Neural cell (in vitro differentiated cells): ENCODE results near the gene TIE1. TPM values are rescaled to one million over a fixed set of nuclear protein-coding genes. Genes with fewer than 3 reads are reported as not detected.

Source experiments
- H2AFZ ChIP-seq: fragments of 200-600, 300-800 bp; sonication (generic), shearing (Covaris generic); 2 replicates; pipeline ENCODE4 v1.6.0; 2014; ENCODE audit warnings: low read depth, mild to moderate bottlenecking, antibody characterized with exemption, low read length, moderate library complexity
- H3F3A ChIP-seq: fragments of 200-600 bp; shearing (Covaris generic); 2 replicates; pipeline ENCODE4 v1.6.1; 2016; ENCODE audit warnings: mild to moderate bottlenecking, moderate library complexity, mixed read lengths, antibody characterized with exemption, low read length; ENCODE audit not compliant: insufficient read depth, poor library complexity, severe bottlenecking
- H3K27ac ChIP-seq: fragments of 200-600, 300-800 bp; sonication (generic), shearing (Covaris generic); 2 replicates; pipeline ENCODE4 v1.5.1; 2014; ENCODE audit warnings: mild to moderate bottlenecking, low read length, moderate library complexity
- H3K27me3 ChIP-seq: fragments of 300-800, 200-600 bp; sonication (generic), shearing (Covaris generic); 2 replicates; pipeline ENCODE4 v1.6.0; 2014; ENCODE audit warnings: mild to moderate bottlenecking, low read depth, low read length, moderate library complexity; ENCODE audit not compliant: insufficient read depth
- H3K36me3 ChIP-seq: fragments of 300-800, 200-600 bp; sonication (generic), shearing (Covaris generic); 2 replicates; pipeline ENCODE4 v1.5.1; 2014; ENCODE audit warnings: mild to moderate bottlenecking, antibody characterized with exemption, low read length, moderate library complexity; ENCODE audit not compliant: insufficient read depth
- H3K4me2 ChIP-seq: fragments of 300-800, 200-600 bp; sonication (generic), shearing (Covaris generic); 2 replicates; pipeline ENCODE4 v1.6.0; 2014; ENCODE audit warnings: mild to moderate bottlenecking, low read length
- H3K4me3 ChIP-seq: fragments of 300-800, 200-600 bp; sonication (generic), shearing (Covaris generic); 2 replicates; pipeline ENCODE4 v1.5.1; 2014; ENCODE audit warnings: mild to moderate bottlenecking, low read length, moderate library complexity
- H3K79me2 ChIP-seq: fragments of 200-600 bp; shearing (Covaris generic); replicated peaks from 2 replicates; pipeline ENCODE4 v1.6.0; 2014; ENCODE audit warnings: mild to moderate bottlenecking, low read length, moderate library complexity; ENCODE audit not compliant: insufficient read depth
- H3K9ac ChIP-seq: fragments of 300-800, 200-600 bp; sonication (generic), shearing (Covaris generic); 2 replicates; pipeline ENCODE4 v1.6.1; 2016; ENCODE audit warnings: mild to moderate bottlenecking, low read length, mixed read lengths
- H3K9me2 ChIP-seq: fragments of 200-600 bp; shearing (Covaris generic); 2 replicates; pipeline ENCODE4 v1.6.1; 2016; ENCODE audit warnings: mild to moderate bottlenecking, low read length, mixed read lengths; ENCODE audit not compliant: insufficient read depth
- H3K9me3 ChIP-seq: fragments of 200-600, 300-800 bp; sonication (generic), shearing (Covaris generic); 2 replicates; pipeline ENCODE4 v1.6.1; 2016; ENCODE audit warnings: mild to moderate bottlenecking, mixed run types, low read length, moderate library complexity, mixed read lengths
- H4K20me1 ChIP-seq: fragments of 200-600 bp; shearing (Covaris generic); 2 replicates; pipeline ENCODE4 v1.6.1; 2016; ENCODE audit warnings: mild to moderate bottlenecking, mixed run types; ENCODE audit not compliant: insufficient read depth
- EP300 ChIP-seq: fragments of 450-650 bp; conservative IDR thresholded peaks from 2 replicates; pipeline ENCODE4 v1.6.1; 2014; ENCODE audit warnings: antibody characterized with exemption, mild to moderate bottlenecking, moderate library complexity; ENCODE audit not compliant: poor library complexity, severe bottlenecking
- EZH2 ChIP-seq: fragments of 200-600, 300-800 bp; shearing (Covaris generic), sonication (generic); IDR thresholded peaks from 2 replicates; pipeline ENCODE4 v1.6.1; 2014; ENCODE audit warnings: antibody characterized with exemption, low read length, borderline replicate concordance, mild to moderate bottlenecking; ENCODE audit not compliant: insufficient read depth, poor library complexity, severe bottlenecking
- MXI1 ChIP-seq: fragments of 450-650 bp; conservative IDR thresholded peaks from 2 replicates; pipeline ENCODE4 v1.6.1; 2014; ENCODE audit warnings: antibody characterized with exemption, mild to moderate bottlenecking; ENCODE audit not compliant: poor library complexity, severe bottlenecking
- POLR2AphosphoS5 ChIP-seq: IDR thresholded peaks from 2 replicates; pipeline ENCODE4 v1.6.1; 2012
- RAD21 ChIP-seq: fragments of 450-650 bp; conservative IDR thresholded peaks from 2 replicates; pipeline ENCODE4 v1.6.1; 2014; ENCODE audit warnings: antibody characterized with exemption, mild to moderate bottlenecking, moderate library complexity
- SMC3 ChIP-seq: fragments of 450-650 bp; conservative IDR thresholded peaks from 2 replicates; pipeline ENCODE4 v1.6.1; 2014; ENCODE audit warnings: antibody characterized with exemption, mild to moderate bottlenecking, moderate library complexity; ENCODE audit not compliant: poor library complexity
- TAF1 ChIP-seq: IDR thresholded peaks from 2 replicates; pipeline ENCODE4 v1.6.1; 2012; ENCODE audit warnings: low read depth
- polyA plus RNA-seq: library from polyadenylated mRNA; depleted of rRNA; stranded (reverse); fragments of >200 nt; gene quantifications from 2 replicates; pipeline ENCODE4 v1.2.3, GENCODE V29; 2014
- TF ChIP-seq, protein P1 (sequence below): fragments of 450-650 bp; IDR thresholded peaks from 2 replicates; pipeline ENCODE4 v1.5.1; 2014; ENCODE audit warnings: antibody characterized with exemption, mild to moderate bottlenecking, moderate library complexity; ENCODE audit not compliant: poor library complexity, severe bottlenecking
- TF ChIP-seq, protein P2 (sequence below): IDR thresholded peaks from 2 replicates; pipeline ENCODE4 v1.6.1; 2012; ENCODE audit warnings: borderline replicate concordance

The TIE1 gene
- polyA plus RNA-seq, 1 donor from 2014 or later = not detected

DNA sequence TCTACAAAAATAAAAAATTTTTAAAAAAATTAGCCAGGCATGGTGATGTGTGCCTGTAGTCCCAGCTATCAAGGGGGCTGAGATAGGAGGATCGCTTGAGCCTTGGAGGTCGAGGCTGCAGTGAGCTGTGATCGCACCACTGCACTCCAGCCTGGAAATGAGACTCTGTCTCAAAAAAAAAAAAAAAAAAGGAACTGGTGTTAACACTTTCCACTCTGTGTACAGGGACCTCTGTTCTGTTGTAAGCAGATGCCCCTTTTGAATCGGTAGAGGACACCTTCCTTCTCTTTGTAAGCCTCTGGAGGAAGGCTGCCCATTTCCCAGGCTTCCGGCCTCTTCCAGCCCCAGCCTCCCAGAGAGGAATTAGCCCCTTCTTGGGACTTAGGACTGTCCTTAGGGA is 8.1 kb upstream of the TIE1 start:
- H3K27me3 ChIP-seq = no peaks in the 10 kb centered on the region
- no peak overlapping the region for H3K27ac ChIP-seq
- H2AFZ ChIP-seq = no peak overlapping the region
- H3K9me3 ChIP-seq = no peaks in the 10 kb centered on the region
- no peaks in the 10 kb centered on the region for H3K9me2 ChIP-seq
- no peak overlapping the region for H3K9ac ChIP-seq
- H3K36me3 ChIP-seq = no peaks in the 10 kb centered on the region
- H3F3A ChIP-seq = no peaks in the 10 kb centered on the region
- H3K4me3 ChIP-seq = no peak overlapping the region
- no peaks in the 10 kb centered on the region for H3K79me2 ChIP-seq
- H3K4me2 ChIP-seq = no peak overlapping the region
- H4K20me1 ChIP-seq = no peaks in the 10 kb centered on the region
- no peak for TF ChIP-seq SMC3

DNA sequence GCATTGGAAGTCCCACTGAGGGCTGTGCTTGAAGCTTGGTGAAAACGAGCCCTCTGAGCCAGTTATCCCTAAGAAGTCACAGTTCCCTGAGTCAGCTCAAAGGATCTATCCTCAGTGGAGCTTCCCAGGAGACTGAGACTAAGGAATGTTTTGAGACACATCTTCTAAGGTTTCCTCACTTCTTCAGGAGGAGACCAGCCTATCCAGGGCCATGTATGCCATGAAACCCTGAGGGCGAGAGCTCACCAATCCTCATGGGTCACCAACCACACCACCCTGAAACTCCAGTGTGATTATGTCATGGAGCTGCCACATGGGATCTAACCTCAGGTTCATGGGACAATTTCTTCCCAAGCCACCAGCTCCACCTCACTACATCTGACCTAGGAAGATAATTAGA is 7.6 kb upstream of the TIE1 start:
- Histone ChIP-seq H3K79me2 (no peaks in the 10 kb centered on the region), H3K9ac (no peak overlapping the region), H3K36me3 (no peaks in the 10 kb centered on the region), H4K20me1 (no peaks in the 10 kb centered on the region), H3K9me3 (no peaks in the 10 kb centered on the region), H3K27me3 (no peaks in the 10 kb centered on the region), H3K4me3 (no peak overlapping the region), H3K9me2 (no peaks in the 10 kb centered on the region), H3K27ac (no peak overlapping the region), H2AFZ (no peak overlapping the region), H3K4me2 (no peak overlapping the region), H3F3A (no peaks in the 10 kb centered on the region)
- TF ChIP-seq, protein P1, sequence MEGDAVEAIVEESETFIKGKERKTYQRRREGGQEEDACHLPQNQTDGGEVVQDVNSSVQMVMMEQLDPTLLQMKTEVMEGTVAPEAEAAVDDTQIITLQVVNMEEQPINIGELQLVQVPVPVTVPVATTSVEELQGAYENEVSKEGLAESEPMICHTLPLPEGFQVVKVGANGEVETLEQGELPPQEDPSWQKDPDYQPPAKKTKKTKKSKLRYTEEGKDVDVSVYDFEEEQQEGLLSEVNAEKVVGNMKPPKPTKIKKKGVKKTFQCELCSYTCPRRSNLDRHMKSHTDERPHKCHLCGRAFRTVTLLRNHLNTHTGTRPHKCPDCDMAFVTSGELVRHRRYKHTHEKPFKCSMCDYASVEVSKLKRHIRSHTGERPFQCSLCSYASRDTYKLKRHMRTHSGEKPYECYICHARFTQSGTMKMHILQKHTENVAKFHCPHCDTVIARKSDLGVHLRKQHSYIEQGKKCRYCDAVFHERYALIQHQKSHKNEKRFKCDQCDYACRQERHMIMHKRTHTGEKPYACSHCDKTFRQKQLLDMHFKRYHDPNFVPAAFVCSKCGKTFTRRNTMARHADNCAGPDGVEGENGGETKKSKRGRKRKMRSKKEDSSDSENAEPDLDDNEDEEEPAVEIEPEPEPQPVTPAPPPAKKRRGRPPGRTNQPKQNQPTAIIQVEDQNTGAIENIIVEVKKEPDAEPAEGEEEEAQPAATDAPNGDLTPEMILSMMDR = no peak
- TF ChIP-seq TAF1 (no peak), POLR2AphosphoS5 (no peak), RAD21 (no peak), EP300 (no peak), MXI1 (no peak), SMC3 (no peak), EZH2 (no peak)
- TF ChIP-seq, protein P2, sequence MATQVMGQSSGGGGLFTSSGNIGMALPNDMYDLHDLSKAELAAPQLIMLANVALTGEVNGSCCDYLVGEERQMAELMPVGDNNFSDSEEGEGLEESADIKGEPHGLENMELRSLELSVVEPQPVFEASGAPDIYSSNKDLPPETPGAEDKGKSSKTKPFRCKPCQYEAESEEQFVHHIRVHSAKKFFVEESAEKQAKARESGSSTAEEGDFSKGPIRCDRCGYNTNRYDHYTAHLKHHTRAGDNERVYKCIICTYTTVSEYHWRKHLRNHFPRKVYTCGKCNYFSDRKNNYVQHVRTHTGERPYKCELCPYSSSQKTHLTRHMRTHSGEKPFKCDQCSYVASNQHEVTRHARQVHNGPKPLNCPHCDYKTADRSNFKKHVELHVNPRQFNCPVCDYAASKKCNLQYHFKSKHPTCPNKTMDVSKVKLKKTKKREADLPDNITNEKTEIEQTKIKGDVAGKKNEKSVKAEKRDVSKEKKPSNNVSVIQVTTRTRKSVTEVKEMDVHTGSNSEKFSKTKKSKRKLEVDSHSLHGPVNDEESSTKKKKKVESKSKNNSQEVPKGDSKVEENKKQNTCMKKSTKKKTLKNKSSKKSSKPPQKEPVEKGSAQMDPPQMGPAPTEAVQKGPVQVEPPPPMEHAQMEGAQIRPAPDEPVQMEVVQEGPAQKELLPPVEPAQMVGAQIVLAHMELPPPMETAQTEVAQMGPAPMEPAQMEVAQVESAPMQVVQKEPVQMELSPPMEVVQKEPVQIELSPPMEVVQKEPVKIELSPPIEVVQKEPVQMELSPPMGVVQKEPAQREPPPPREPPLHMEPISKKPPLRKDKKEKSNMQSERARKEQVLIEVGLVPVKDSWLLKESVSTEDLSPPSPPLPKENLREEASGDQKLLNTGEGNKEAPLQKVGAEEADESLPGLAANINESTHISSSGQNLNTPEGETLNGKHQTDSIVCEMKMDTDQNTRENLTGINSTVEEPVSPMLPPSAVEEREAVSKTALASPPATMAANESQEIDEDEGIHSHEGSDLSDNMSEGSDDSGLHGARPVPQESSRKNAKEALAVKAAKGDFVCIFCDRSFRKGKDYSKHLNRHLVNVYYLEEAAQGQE = no peak
